Spleen (tissue), 11 donors: ENCODE data around the gene NOP56. TPM values are rescaled to one million over a fixed set of nuclear protein-coding genes. Genes with fewer than 3 reads are reported as not detected.

Source experiments
- DNase-seq: peaks from one replicate; pipeline ENCODE4 v3.0.0-alpha.2; 2020
- H3K27ac ChIP-seq, 8 donors: fragments of 200-600 bp; sonication (generic) in 7 of 8; 1 replicate in 4 of 8; 2 replicates in 4 of 8; pipeline versions ENCODE4 v1.5.0 to v1.8.0; 2016 to 2021; ENCODE audit warnings: inconsistent platforms in 4 of 8, mild to moderate bottlenecking in 4 of 8, moderate library complexity in 1 of 8
- H3K27me3 ChIP-seq, 7 donors: fragments of 200-600 bp; sonication (generic) in 6 of 7; replicated peaks in 1 of 7; 1 replicate in 4 of 7; 2 replicates in 3 of 7; pipeline versions ENCODE4 v1.5.0 to v1.8.0; 2016 to 2021; ENCODE audit warnings: inconsistent platforms in 3 of 7, mild to moderate bottlenecking in 1 of 7
- H3K36me3 ChIP-seq, 6 donors: fragments of 200-600 bp; sonication (generic) in 5 of 6; 1 replicate in 4 of 6; 2 replicates in 2 of 6; pipeline versions ENCODE4 v1.5.0 to v1.8.0; 2016 to 2021; ENCODE audit warnings: inconsistent platforms in 2 of 6
- H3K4me1 ChIP-seq, 6 donors: fragments of 200-600 bp; sonication (generic) in 5 of 6; 1 replicate in 3 of 6; 2 replicates in 3 of 6; pipeline versions ENCODE4 v1.5.0 to v1.8.0; 2016 to 2021; ENCODE audit warnings: inconsistent platforms in 3 of 6
- H3K4me3 ChIP-seq, 8 donors: fragments of 200-600 bp; sonication (generic) in 7 of 8; 1 replicate in 4 of 8; 2 replicates in 4 of 8; pipeline versions ENCODE4 v1.5.0 to v1.8.0; 2016 to 2021; ENCODE audit warnings: inconsistent platforms in 4 of 8, mild to moderate bottlenecking in 4 of 8, moderate library complexity in 2 of 8
- H3K9me3 ChIP-seq, 8 donors: fragments of 200-600 bp; sonication (generic) in 7 of 8; 1 replicate in 4 of 8; 2 replicates in 4 of 8; pipeline versions ENCODE4 v1.5.0 to v1.8.0; 2016 to 2021; ENCODE audit warnings: inconsistent platforms in 4 of 8
- POLR2A ChIP-seq, 3 donors: fragments of 450-650 bp; IDR thresholded peaks; one replicate each; pipeline ENCODE4 v1.5.1; 2017; ENCODE audit warnings: antibody characterized with exemption in 3 of 3, mild to moderate bottlenecking in 1 of 3
- POLR2AphosphoS5 ChIP-seq, 3 donors: sonication (generic); formaldehyde crosslinking; IDR thresholded peaks; one replicate each; pipeline ENCODE4 v1.5.1; 2017; ENCODE audit warnings: antibody characterized with exemption in 3 of 3
- WGBS, 5 donors: extraction: QIAGEN DNeasy Blood & Tissue Kit in 3 of 5; methylation state at CpG; one replicate each; pipeline versions ENCODE4 v1.1.5 to v1.1.7; 2013 to 2018; 5-methylcytosine and 5-hydroxymethylcytosine counted together
- intact Hi-C: fragments of 100-400 bp; cut with DNase I; formaldehyde crosslinking; loops from one replicate; pipeline ENCODE4 v1.15.0; 2023; ENCODE audit warnings: low total_unique reads
- polyA plus RNA-seq, 3 donors: library from polyadenylated mRNA; stranded (reverse); fragments of 200-250 nt; gene quantifications; one replicate each; pipeline ENCODE4 v1.2.1, GENCODE V29; 2013
- total RNA-seq, 7 donors: library from RNA; depleted of rRNA in 3 of 7; stranded (reverse); fragments of >200 nt in 3 of 7; fragmentation: NEBNext Ultra II Directional in 4 of 7; extraction: Animal tissue kit (Norgen Biotek cat#: 25700) in 4 of 7; gene quantifications; one replicate each; pipeline versions ENCODE4 v1.1.0 to v1.2.1, GENCODE V29; 2016 to 2021
- TF ChIP-seq, protein P1 (sequence below), 11 experiments: fragments of 200-600 bp in 7 of 11; fragments of 450-650 bp in 4 of 11; sonication (generic) in 4 of 11; IDR thresholded peaks in 8 of 11; conservative IDR thresholded peaks in 3 of 11; 1 replicate in 7 of 11; 2 replicates in 4 of 11; pipeline versions ENCODE4 v1.4.0 to v1.8.0; 2016 to 2021; ENCODE audit warnings: antibody characterized with exemption in 11 of 11, inconsistent platforms in 4 of 11, mild to moderate bottlenecking in 1 of 11
- donor health status: healthy with polysubstance abuse.
- donor health status: DM: no; HTN: no; CAD: no; lungs with moderate emphysema.
- donor health status: DM: no; HTN: no; CAD: no.
- donor health status: Bipolar disorder and iron deficiency.
- donor health status: healthy.
- donor health status: DM: no; HTN: no; CAD: no.
- donor health status: DM: yes; HTN: yes; CAD: no.

Gene NOP56
- total and polyA plus RNA-seq, 10 donors = 82.1 to 208 (median 136) TPM

DNA sequence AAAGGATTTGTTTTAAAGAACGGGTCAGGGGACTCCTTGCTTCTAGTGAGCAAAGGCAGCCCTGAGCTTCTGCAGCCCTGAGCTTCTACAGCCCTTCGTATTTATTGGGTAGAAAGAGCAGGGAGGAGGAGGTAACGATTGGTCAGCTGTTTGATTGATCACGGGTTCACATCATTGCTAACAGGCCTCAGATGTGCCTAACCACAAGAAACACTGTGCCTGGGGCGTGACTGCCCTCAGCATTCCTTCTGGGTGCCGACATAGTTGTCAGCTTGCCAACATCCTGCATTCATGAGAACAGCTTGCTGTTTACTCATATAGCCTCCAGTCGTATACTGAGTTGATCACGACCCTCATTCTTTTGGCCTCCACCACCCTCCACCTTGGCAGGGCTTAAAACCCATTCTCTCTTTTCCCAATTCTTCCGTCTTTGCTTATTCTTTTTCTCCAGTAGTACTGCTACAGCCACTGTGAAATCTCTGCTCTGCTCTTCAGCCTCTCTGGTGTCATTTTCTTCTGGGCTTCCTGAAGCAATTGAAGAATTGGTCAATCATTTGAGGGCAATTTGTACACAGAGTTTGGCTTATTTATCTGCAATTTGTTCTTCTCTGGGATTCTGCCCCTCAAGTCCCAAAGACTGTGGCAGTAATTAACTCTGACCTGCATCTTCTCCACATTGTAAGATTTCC lies 25.4 kb upstream of the NOP56 start:
- Histone ChIP-seq H3K27me3 (peaks cover 0 to 12% (median 2%) of the 10 kb centered on the region in 7 donors), H3K27ac (no peak overlapping the region)
- no peak for DNase-seq

DNA sequence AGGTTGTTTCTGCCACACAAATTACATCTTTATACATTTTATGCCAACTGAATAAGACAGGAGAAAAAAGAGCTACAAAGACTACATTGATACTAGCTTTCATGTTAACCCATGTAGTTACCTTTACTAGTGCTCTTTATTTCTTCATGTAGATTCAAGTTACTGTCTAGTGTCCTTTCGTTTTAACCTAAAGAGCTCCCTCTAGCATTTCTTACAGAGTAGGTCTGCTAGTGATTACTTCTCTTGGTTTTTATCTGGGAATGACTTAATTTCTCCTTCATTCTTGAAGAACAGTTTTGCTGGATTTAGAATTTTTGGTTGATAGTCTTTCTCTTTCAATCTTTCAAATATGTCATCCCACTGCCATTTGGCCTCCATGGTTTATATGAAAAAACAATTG lies 21.2 kb upstream of the NOP56 start:
- Histone ChIP-seq H3K36me3 (no peaks in the 10 kb centered on the region), H3K27me3 (peaks cover 0 to 29% (median 7%) of the 10 kb centered on the region in 7 donors), H3K4me3 (no peak overlapping the region), H3K9me3 (peaks cover 0 to 38% (median 29%) of the 10 kb centered on the region in 8 donors), H3K27ac (no peak overlapping the region), H3K4me1 (no peaks in the 10 kb centered on the region)
- no peak for DNase-seq
- 16 to 45% (median 24%) methylated on average over 1 of the region's 1 CpG for WGBS, 5 donors
- no peak for TF ChIP-seq POLR2A (IDR thresholded peaks at IDR 0.05)
- TF ChIP-seq POLR2AphosphoS5 (IDR thresholded peaks at IDR 0.05) = no peak
- TF ChIP-seq, protein P1, sequence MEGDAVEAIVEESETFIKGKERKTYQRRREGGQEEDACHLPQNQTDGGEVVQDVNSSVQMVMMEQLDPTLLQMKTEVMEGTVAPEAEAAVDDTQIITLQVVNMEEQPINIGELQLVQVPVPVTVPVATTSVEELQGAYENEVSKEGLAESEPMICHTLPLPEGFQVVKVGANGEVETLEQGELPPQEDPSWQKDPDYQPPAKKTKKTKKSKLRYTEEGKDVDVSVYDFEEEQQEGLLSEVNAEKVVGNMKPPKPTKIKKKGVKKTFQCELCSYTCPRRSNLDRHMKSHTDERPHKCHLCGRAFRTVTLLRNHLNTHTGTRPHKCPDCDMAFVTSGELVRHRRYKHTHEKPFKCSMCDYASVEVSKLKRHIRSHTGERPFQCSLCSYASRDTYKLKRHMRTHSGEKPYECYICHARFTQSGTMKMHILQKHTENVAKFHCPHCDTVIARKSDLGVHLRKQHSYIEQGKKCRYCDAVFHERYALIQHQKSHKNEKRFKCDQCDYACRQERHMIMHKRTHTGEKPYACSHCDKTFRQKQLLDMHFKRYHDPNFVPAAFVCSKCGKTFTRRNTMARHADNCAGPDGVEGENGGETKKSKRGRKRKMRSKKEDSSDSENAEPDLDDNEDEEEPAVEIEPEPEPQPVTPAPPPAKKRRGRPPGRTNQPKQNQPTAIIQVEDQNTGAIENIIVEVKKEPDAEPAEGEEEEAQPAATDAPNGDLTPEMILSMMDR (IDR thresholded peaks at IDR 0.05 in 8 of 11, conservative IDR thresholded peaks at IDR 0.05 in 3 of 11) = no peak
- intact Hi-C loops = no loop called here

More for the DNA sequence above, 25.4 kb upstream of the NOP56 start:
- TF ChIP-seq, protein P1 (IDR thresholded peaks at IDR 0.05 in 8 of 11, conservative IDR thresholded peaks at IDR 0.05 in 3 of 11) = no peak
- TF ChIP-seq POLR2AphosphoS5 (IDR thresholded peaks at IDR 0.05) (no peak), POLR2A (IDR thresholded peaks at IDR 0.05) (no peak)
- Histone ChIP-seq H3K36me3 (no peaks in the 10 kb centered on the region), H3K4me3 (no peak overlapping the region), H3K4me1 (no peaks in the 10 kb centered on the region), H3K9me3 (peaks cover 0 to 41% (median 32%) of the 10 kb centered on the region in 8 donors)
- intact Hi-C loops = no loop called here
- 72 to 85% (median 78%) methylated on average over 9 of the region's 9 CpGs for WGBS, 5 donors

DNA sequence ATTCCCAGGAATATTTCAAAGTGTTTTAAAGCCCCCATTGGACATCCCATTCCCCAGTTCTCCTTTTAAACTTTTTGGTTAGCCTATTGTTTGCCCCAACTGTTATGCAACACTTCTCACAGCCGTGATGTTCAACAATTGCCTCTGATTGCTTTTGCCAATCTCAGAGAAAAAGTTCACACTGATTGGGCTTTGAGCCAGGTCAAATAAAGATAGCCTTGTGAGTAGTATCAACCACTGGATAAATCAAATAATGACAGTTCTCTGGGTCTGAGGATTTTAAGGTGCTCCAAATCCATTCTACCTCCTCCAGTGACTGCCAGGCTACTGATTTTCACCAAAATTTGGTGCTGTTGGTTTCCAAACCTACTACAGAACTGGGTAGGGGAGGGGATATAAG lies 19.1 kb upstream of the NOP56 start:
- no peak for TF ChIP-seq POLR2AphosphoS5 (IDR thresholded peaks at IDR 0.05)
- TF ChIP-seq, protein P1 (IDR thresholded peaks at IDR 0.05 in 8 of 11, conservative IDR thresholded peaks at IDR 0.05 in 3 of 11) = no peak
- no peak for TF ChIP-seq POLR2A (IDR thresholded peaks at IDR 0.05)
- WGBS, 5 donors = 17 to 28% (median 22%) methylated on average over 1 of the region's 1 CpG

DNA sequence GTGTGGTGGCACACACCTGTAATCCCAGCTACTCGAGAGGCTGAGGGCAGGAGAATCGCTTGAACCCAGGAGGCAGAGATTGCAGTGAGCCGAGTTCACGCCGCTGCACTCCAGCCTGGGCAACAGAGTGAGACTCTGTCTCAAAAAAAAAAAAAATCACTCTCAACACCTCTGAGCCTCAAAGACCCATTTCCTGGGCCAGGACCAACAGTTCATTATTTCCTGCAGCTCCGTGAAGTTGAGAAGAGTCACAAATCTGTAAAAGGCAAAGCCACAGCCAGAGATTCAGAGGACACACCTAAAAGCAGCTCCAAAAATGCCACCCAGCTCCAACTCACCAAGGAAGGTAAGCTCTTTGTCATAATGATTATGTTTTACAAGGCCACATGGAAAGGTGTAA lies 15.2 kb upstream of the NOP56 start:
- WGBS, 5 donors = 74 to 79% (median 78%) methylated on average over 6 of the region's 6 CpGs
- no peak for DNase-seq
- Histone ChIP-seq H3K4me3 (no peak overlapping the region), H3K36me3 (no peaks in the 10 kb centered on the region), H3K4me1 (no peaks in the 10 kb centered on the region), H3K27ac (no peak overlapping the region), H3K9me3 (no peaks in the 10 kb centered on the region), H3K27me3 (peaks cover 0 to 17% (median under 1%) of the 10 kb centered on the region in 7 donors)
- no peak for TF ChIP-seq POLR2AphosphoS5 (IDR thresholded peaks at IDR 0.05)
- no peak for TF ChIP-seq POLR2A (IDR thresholded peaks at IDR 0.05)
- TF ChIP-seq, protein P1 (IDR thresholded peaks at IDR 0.05 in 8 of 11, conservative IDR thresholded peaks at IDR 0.05 in 3 of 11) = no peak
- intact Hi-C loops = no loop called here

More for the DNA sequence above, 19.1 kb upstream of the NOP56 start:
- no peak overlapping the region for H3K27ac ChIP-seq
- peaks cover 0 to 29% (median 7%) of the 10 kb centered on the region in 7 donors for H3K27me3 ChIP-seq
- intact Hi-C loops = no loop called here
- no peaks in the 10 kb centered on the region for H3K36me3 ChIP-seq
- no peaks in the 10 kb centered on the region for H3K4me1 ChIP-seq
- no peak overlapping the region for H3K4me3 ChIP-seq
- no peak for DNase-seq
- peaks cover 0 to 29% (median 22%) of the 10 kb centered on the region in 8 donors for H3K9me3 ChIP-seq
